GM12878 (cell line): ENCODE data around the gene LAMC3. TPM values are rescaled to one million over a fixed set of nuclear protein-coding genes. Genes with fewer than 3 reads are reported as not detected.

Experiments used
- ATAC-seq: fragments of 200-7000 bp; cut with Tn5 transposase; 3 replicates; pipeline ENCODE4 v1.9.1; 2020; ENCODE audit warnings: mild to moderate bottlenecking, moderate library complexity
- BruUV-seq: library from RNA; stranded (reverse); fragments of 400-500 nt; replicated peaks from 2 replicates; lab custom pipeline; 2021; lab: Mats Ljungman, UMichigan
- CTCF ChIA-PET: fragments of 300-600 bp; sonication (Branson Sonifier 250); formaldehyde crosslinking; extraction: SDS; loops from one replicate; lab custom pipeline; 2021; ENCODE audit warnings: inconsistent platforms; lab: Yijun Ruan, JAX
- POLR2A ChIA-PET: fragments of 350-600 bp; formaldehyde crosslinking; extraction: SDS; loops from one replicate; lab custom pipeline; 2021; ENCODE audit warnings: inconsistent platforms; lab: Charles Lee
- RAD21 ChIA-PET: fragments of 300-600 bp; sonication (Branson Sonifier 250); formaldehyde crosslinking; loops from one replicate; lab custom pipeline; 2023; ENCODE audit warnings: antibody characterized with exemption; ENCODE audit not compliant: unreplicated experiment; lab: Charles Lee
- SMC1A ChIA-PET: fragments of 300-600 bp; sonication (Branson Sonifier 250); formaldehyde crosslinking; loops from one replicate; lab custom pipeline; 2023; ENCODE audit not compliant: unreplicated experiment, uncharacterized antibody; lab: Charles Lee
- DNase-seq: peaks from one replicate; pipeline ENCODE4 v3.0.0-alpha.2; 2011; ENCODE audit warnings: low read depth, low spot score
- FAIRE-seq: peaks from 3 replicates; lab custom pipeline; 2011; peaks lifted over from hg19 to GRCh38; lab: Jason Lieb, UNC
- H2AFZ ChIP-seq: 2 replicates; pipeline ENCODE4 v1.6.0; 2011; ENCODE audit warnings: low read depth, low read length, control low read depth; ENCODE audit not compliant: control insufficient read depth
- H3K27ac ChIP-seq: 2 replicates; pipeline ENCODE4 v1.5.1; 2011; ENCODE audit warnings: control low read depth; ENCODE audit not compliant: control insufficient read depth, insufficient read depth
- H3K27me3 ChIP-seq, 2 experiments: replicated peaks in 1 of 2; 2 replicates each; pipeline versions ENCODE4 v1.6.0 to v1.6.1; 2011; ENCODE audit warnings: low read length in 1 of 2; ENCODE audit not compliant: control insufficient read depth in 2 of 2, insufficient read depth in 2 of 2
- H3K36me3 ChIP-seq, 2 experiments: 2 replicates each; pipeline ENCODE4 v1.5.1; 2011; ENCODE audit warnings: low read length in 1 of 2; ENCODE audit not compliant: control insufficient read depth in 2 of 2, insufficient read depth in 2 of 2
- H3K4me1 ChIP-seq: 2 replicates; pipeline ENCODE4 v1.6.1; 2011; ENCODE audit warnings: mild to moderate bottlenecking, low read length, moderate library complexity, mixed read lengths; ENCODE audit not compliant: control insufficient read depth, insufficient read depth
- H3K4me2 ChIP-seq: 2 replicates; pipeline ENCODE4 v1.6.0; 2011; ENCODE audit warnings: control low read depth; ENCODE audit not compliant: control insufficient read depth, insufficient read depth
- H3K4me3 ChIP-seq: fragments of 200-600 bp; sonication (generic); 2 replicates; pipeline ENCODE4 v1.5.1; 2016
- H3K79me2 ChIP-seq: 2 replicates; pipeline ENCODE4 v1.6.0; 2011; ENCODE audit warnings: low read length; ENCODE audit not compliant: control insufficient read depth, insufficient read depth
- H3K9ac ChIP-seq: 2 replicates; pipeline ENCODE4 v1.8.0; 2011; ENCODE audit warnings: low read length, control low read depth, mixed read lengths; ENCODE audit not compliant: control insufficient read depth, insufficient read depth
- H3K9me3 ChIP-seq: replicated peaks from 3 replicates; pipeline ENCODE4 v1.5.1; 2011; ENCODE audit warnings: mild to moderate bottlenecking, low read length; ENCODE audit not compliant: control insufficient read depth, insufficient read depth
- H4K20me1 ChIP-seq: 2 replicates; pipeline ENCODE4 v1.6.0; 2011; ENCODE audit not compliant: control insufficient read depth, insufficient read depth
- BRCA1 ChIP-seq: IDR thresholded peaks from 2 replicates; pipeline ENCODE4 v1.6.1; 2011; ENCODE audit warnings: low read depth, low read length, improper control_type of control experiment
- CHD1 ChIP-seq: IDR thresholded peaks from 2 replicates; pipeline ENCODE4 v1.6.1; 2012; ENCODE audit warnings: low read depth, low read length, improper control_type of control experiment
- MYB ChIP-seq: fragments of 150-350 bp; IDR thresholded peaks from 2 replicates; pipeline ENCODE4 v1.6.1; 2014; ENCODE audit warnings: mild to moderate bottlenecking, low read depth, low read length, borderline replicate concordance
- TBL1XR1 ChIP-seq: IDR thresholded peaks from 2 replicates; pipeline ENCODE4 v1.6.1; 2012; ENCODE audit warnings: low read depth, low read length, improper control_type of control experiment
- ZZZ3 ChIP-seq: IDR thresholded peaks from 2 replicates; pipeline ENCODE4 v1.6.1; 2011; ENCODE audit warnings: low read depth; ENCODE audit not compliant: control insufficient read depth, insufficient read length
- WGBS: methylation state at CpG from one replicate; pipeline ENCODE4 v1.1.6; 2016; ENCODE audit warnings: low lambda C conversion rate; ENCODE audit not compliant: insufficient replicate concordance, insufficient coverage; ENCODE audit errors: missing lambda C conversion rate; 5-methylcytosine and 5-hydroxymethylcytosine counted together
- in situ Hi-C: fragments of 300-500 bp; cut with MboI; formaldehyde crosslinking; loops from 9 replicates; pipeline ENCODE4 v1.14.3; 2018; ENCODE audit warnings: mixed read lengths
- intact Hi-C: fragments of 100-400 bp; cut with micrococcal nuclease; formaldehyde crosslinking; loops from one replicate; pipeline ENCODE4 v1.14.2; 2022; ENCODE audit not compliant: unreplicated experiment
- polyA plus RNA-seq, 11 experiments: library from polyadenylated mRNA; depleted of rRNA in 4 of 11; unstranded in 6 of 11; stranded (reverse) in 5 of 11; fragments of >200 nt; fragmentation: Nextera tagmentation in 4 of 11; fragmentation: Illumina TruSeq in 1 of 11; extraction: Ambion mirVana in 4 of 11; extraction: Trizol in 1 of 11; gene quantifications; 1 replicate in 1 of 11; 2 replicates in 10 of 11; pipeline versions ENCODE4 v1.2.1 to v1.2.3, GENCODE V29; 2011 to 2016; ENCODE audit warnings: inconsistent platforms in 2 of 11, missing spikeins in 2 of 11, low read depth in 1 of 11
- total RNA-seq, 4 experiments: library from RNA; depleted of rRNA in 3 of 4; stranded (reverse); fragments of >200 nt in 3 of 4; fragmentation: Illumina TruSeq in 1 of 4; extraction: Trizol in 1 of 4; gene quantifications; 2 replicates each; pipeline versions ENCODE4 v1.2.1 to v1.2.3, GENCODE V29; 2013 to 2021
- TF ChIP-seq, protein P1 (sequence below): IDR thresholded peaks from 2 replicates; pipeline ENCODE4 v1.6.1; 2011; ENCODE audit warnings: low read depth, mild to moderate bottlenecking, low read length, moderate library complexity, borderline replicate concordance; ENCODE audit errors: extremely low read depth

The LAMC3 gene
- total and polyA plus RNA-seq, 10 of the 15 experiments (the other 5 are each of a cell fraction or from before 2014, with no cell fraction given): under 0.01 to 0.08 TPM; not detected in 8

- ChIA-PET RAD21 (no interaction called here), CTCF (no interaction called here), SMC1A (no interaction called here)
These were observed 63.3 kb downstream of the LAMC3 start for GRCh38 chr9:131072107-131072870.

GRCh38 chr9:131072871-131073237 lies 63.9 kb downstream of the LAMC3 start:
- no peak overlapping the region for H3K4me2 ChIP-seq

More at GRCh38 chr9:131072107-131072870, 63.3 kb downstream of the LAMC3 start:
- in situ Hi-C loops: no loop called here
- intact Hi-C loops: no loop called here
- DNase-seq (no peak), FAIRE-seq (no peak), ATAC-seq (no peak)
- Histone ChIP-seq H2AFZ (no peak overlapping the region), H3K79me2 (no peaks in the 10 kb centered on the region), H3K4me3 (no peak overlapping the region), H3K36me3 (no peaks in the 10 kb centered on the region), H3K27ac (no peak overlapping the region), H3K27me3 (no peaks in the 10 kb centered on the region; a peak in 2 of 4 replicates), H3K9ac (no peak overlapping the region), H3K9me3 (no peaks in the 10 kb centered on the region)
- BruUV-seq: no TSS peak
- POLR2A ChIA-PET: no interaction called here
- 26% methylated on average over 15 of the region's 16 CpGs for WGBS
- no peak for TF ChIP-seq CHD1
- TF ChIP-seq MYB: no peak
- TF ChIP-seq ZZZ3: no peak
- TF ChIP-seq BRCA1: no peak
- TF ChIP-seq, all 136 proteins: peak for 0
- H3K4me2 ChIP-seq: no peak overlapping the region
- H3K4me1 ChIP-seq: no peaks in the 10 kb centered on the region
- H4K20me1 ChIP-seq: no peaks in the 10 kb centered on the region

More at GRCh38 chr9:131072871-131073237, 63.9 kb downstream of the LAMC3 start:
- no peaks in the 10 kb centered on the region; a peak in 1 of 4 replicates for H3K27me3 ChIP-seq
- ATAC-seq (no peak), FAIRE-seq (no peak), DNase-seq (no peak)
- no peaks in the 10 kb centered on the region for H3K4me1 ChIP-seq
- ChIA-PET CTCF (no interaction called here), RAD21 (no interaction called here), SMC1A (no interaction called here), POLR2A (no interaction called here)
- TF ChIP-seq TBL1XR1: no peak
- TF ChIP-seq, protein P1, sequence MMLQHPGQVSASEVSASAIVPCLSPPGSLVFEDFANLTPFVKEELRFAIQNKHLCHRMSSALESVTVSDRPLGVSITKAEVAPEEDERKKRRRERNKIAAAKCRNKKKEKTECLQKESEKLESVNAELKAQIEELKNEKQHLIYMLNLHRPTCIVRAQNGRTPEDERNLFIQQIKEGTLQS: no peak
- H2AFZ ChIP-seq: no peak overlapping the region
- H3K4me3 ChIP-seq: no peak overlapping the region
- WGBS: 47% methylated on average over 9 of the region's 9 CpGs
- no peak overlapping the region for H3K27ac ChIP-seq
- H3K79me2 ChIP-seq: no peaks in the 10 kb centered on the region
- H3K9ac ChIP-seq: no peak overlapping the region
- no peaks in the 10 kb centered on the region for H3K9me3 ChIP-seq
- in situ Hi-C loops: no loop called here
- BruUV-seq: no TSS peak
- H4K20me1 ChIP-seq: no peaks in the 10 kb centered on the region
- no peaks in the 10 kb centered on the region for H3K36me3 ChIP-seq
- intact Hi-C loops: no loop called here
